ENCODE results near the gene GPRIN1.
A peak's percentile ranks its signal among the peaks of the same experiment; 100 is the strongest.

The GPRIN1 gene

DNA sequence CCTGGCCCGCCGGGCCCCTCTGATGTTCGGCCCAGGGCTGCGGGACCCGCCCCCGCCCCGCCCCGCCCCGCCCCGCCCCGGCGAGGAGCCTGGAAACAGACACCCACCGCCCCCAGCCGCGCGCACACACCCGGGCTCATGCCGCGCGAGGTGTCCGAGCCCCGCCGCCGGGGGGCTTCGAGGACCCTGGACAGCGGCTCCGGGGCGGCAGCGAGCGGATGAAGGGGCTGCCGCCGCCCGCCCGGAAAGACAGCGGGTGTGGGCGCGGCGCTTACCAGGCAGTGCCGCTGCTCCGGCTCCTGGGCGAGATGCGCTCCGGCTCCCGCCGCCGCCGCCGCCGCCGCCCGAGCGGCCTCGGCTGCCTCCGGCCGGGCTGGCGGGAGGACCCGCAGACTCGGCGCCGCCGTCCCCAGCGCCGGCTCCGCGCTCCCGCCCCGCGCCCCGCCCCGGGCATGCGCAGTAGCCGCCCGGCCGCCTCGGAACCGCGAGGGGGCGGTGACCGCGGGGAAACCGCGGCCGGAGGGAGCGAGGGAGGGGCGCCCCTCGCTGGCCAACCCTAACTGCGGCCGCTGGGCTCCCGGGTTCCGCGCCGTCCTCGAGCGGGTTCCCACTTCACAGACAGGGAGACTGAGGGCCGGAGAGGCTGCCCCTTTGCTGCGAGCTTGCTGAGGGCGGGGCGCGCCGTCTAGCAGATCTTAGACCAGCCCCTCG lies at the start of gene GPRIN1:
Gene GPRIN1 (minus strand): TSS at position 433 of the 711 bp plus-strand sequence. CDS start 10,322 bp downstream, outside the sequence.
- Histone ChIP-seq H3K27ac (ENCODE audit: poor library complexity, severe bottlenecking) (peak within 1 kb of the TSS; percentile 26), H3K9me3 (ENCODE audit: severe bottlenecking) (no peaks in the 10 kb centered on the region), H3K27me3 (ENCODE audit: insufficient read depth, poor library complexity, severe bottlenecking) (peaks cover 3% of the 10 kb centered on the region), H3K36me3 (ENCODE audit: low read depth) (no peaks in the 10 kb centered on the region), H3K4me1 (ENCODE audit: insufficient read depth, poor library complexity, severe bottlenecking) (peaks cover 4% of the 10 kb centered on the region), H3K4me3 (ENCODE audit: severe bottlenecking) (peak within 1 kb of the TSS; percentile 98)
- DNase-seq (ENCODE audit: low spot score), result no peak
- TF ChIP-seq, protein P1, sequence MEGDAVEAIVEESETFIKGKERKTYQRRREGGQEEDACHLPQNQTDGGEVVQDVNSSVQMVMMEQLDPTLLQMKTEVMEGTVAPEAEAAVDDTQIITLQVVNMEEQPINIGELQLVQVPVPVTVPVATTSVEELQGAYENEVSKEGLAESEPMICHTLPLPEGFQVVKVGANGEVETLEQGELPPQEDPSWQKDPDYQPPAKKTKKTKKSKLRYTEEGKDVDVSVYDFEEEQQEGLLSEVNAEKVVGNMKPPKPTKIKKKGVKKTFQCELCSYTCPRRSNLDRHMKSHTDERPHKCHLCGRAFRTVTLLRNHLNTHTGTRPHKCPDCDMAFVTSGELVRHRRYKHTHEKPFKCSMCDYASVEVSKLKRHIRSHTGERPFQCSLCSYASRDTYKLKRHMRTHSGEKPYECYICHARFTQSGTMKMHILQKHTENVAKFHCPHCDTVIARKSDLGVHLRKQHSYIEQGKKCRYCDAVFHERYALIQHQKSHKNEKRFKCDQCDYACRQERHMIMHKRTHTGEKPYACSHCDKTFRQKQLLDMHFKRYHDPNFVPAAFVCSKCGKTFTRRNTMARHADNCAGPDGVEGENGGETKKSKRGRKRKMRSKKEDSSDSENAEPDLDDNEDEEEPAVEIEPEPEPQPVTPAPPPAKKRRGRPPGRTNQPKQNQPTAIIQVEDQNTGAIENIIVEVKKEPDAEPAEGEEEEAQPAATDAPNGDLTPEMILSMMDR (IDR thresholded peaks at IDR 0.05; ENCODE audit: poor library complexity, severe bottlenecking), result peak; percentile 63
- ATAC-seq (ENCODE audit: low read depth), result peak; percentile 53

DNA sequence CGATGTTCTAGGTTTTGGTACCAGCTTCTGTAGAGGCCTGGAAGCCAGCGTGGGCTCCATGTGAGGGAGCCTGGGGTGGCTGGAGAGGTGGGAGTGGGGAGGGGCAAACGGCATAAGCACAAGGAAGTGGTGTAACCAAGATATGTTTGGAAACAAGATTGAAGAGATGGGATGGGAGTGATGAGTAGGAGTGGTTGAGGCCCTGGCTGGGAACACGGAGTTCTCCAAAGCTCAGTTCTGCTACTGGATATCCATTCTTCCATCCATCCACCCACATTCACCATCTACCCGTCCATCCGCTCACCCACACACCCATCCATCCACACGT lies 49.5 kb upstream of the GPRIN1 start:
- Histone ChIP-seq H3K4me3 (ENCODE audit: severe bottlenecking) (no peak overlapping the region), H3K4me1 (ENCODE audit: insufficient read depth, poor library complexity, severe bottlenecking) (no peaks in the 10 kb centered on the region), H3K27me3 (ENCODE audit: insufficient read depth, poor library complexity, severe bottlenecking) (peaks cover 5% of the 10 kb centered on the region), H3K36me3 (ENCODE audit: low read depth) (peaks cover 3% of the 10 kb centered on the region; the same call in 1 of the 2 replicates), H3K27ac (ENCODE audit: poor library complexity, severe bottlenecking) (no peak overlapping the region), H3K9me3 (ENCODE audit: severe bottlenecking) (no peaks in the 10 kb centered on the region)
- TF ChIP-seq, protein P1 (IDR thresholded peaks at IDR 0.05; ENCODE audit: poor library complexity, severe bottlenecking), result no peak
- ATAC-seq (ENCODE audit: low read depth) (no peak), DNase-seq (ENCODE audit: low spot score) (no peak)

DNA sequence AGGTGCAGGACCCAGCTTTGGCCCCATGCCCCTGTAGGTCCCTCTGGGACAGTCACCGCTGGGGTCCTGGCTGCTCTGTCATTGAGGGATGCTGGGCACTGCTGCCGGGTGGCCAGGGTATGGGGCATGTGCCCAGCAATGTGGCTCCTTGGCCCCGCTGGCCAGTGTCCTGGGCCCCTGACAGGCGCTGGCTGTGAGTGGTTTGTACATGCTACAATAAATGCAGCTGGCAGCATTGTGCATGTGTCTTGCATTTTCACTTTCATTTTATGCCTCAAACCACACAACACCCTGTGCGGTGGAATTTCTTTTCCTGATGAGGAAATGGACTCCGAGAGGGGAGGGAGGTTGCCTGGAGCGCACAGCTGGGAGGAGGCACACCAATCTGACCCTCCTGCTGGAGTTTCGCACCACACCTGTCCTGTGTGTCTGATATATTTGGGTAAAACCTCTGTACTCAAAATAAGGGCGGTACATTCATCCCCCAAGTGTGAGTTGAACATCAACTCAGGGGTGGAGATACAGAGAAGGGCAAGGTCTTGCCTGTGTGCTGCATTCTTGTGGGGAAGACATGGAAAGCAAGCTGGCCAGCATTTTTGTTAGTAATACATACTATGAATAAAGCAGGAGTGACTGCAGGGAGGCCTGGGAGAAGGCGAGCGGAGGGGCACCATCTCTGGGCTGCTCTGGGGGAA lies 49.0 kb upstream of the GPRIN1 start:
- DNase-seq (ENCODE audit: low spot score) (no peak), ATAC-seq (ENCODE audit: low read depth) (no peak)
- no peak overlapping the region for H3K27ac ChIP-seq (ENCODE audit: poor library complexity, severe bottlenecking)
- H3K4me1 ChIP-seq (ENCODE audit: insufficient read depth, poor library complexity, severe bottlenecking), result no peaks in the 10 kb centered on the region
- no peak overlapping the region for H3K4me3 ChIP-seq (ENCODE audit: severe bottlenecking)
- H3K36me3 ChIP-seq (ENCODE audit: low read depth), result peaks cover 3% of the 10 kb centered on the region; the same call in 1 of the 2 replicates
- TF ChIP-seq, protein P1 (IDR thresholded peaks at IDR 0.05; ENCODE audit: poor library complexity, severe bottlenecking), result no peak
- peaks cover 2% of the 10 kb centered on the region for H3K27me3 ChIP-seq (ENCODE audit: insufficient read depth, poor library complexity, severe bottlenecking)
- H3K9me3 ChIP-seq (ENCODE audit: severe bottlenecking), result no peaks in the 10 kb centered on the region

DNA sequence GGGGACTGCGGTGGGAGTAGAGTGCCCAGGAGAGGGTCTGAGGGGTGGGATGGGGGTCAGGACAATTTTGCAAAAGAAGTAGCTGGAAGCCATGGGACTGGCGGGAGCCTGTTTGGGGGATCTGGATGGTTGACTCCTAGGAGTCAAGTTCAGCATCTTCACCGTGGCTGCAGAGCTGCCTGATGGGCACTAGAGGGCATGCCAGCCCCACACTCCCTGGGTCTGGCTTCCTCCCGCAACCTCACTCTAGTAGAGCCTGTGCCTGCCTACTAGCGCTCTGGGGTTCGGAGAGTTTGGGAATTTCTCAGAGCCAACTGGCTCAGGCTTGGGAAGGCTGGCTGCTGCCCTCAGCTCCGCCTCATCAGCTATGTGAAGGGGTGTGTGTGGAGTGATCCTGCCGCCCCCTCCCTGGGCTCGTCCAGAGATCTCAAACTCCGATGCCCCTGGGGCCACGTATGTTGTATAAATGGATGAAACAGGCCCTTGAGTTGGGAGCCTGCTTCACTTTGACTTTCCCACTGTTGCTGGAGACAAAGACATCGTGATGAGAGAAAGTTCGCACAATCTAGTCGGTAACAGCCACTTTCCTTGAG lies 48.1 kb upstream of the GPRIN1 start:
- Histone ChIP-seq H3K4me3 (ENCODE audit: severe bottlenecking) (no peak overlapping the region), H3K36me3 (ENCODE audit: low read depth) (peaks cover 7% of the 10 kb centered on the region; the same call in 1 of the 2 replicates), H3K4me1 (ENCODE audit: insufficient read depth, poor library complexity, severe bottlenecking) (no peaks in the 10 kb centered on the region), H3K9me3 (ENCODE audit: severe bottlenecking) (no peaks in the 10 kb centered on the region), H3K27me3 (ENCODE audit: insufficient read depth, poor library complexity, severe bottlenecking) (no peaks in the 10 kb centered on the region), H3K27ac (ENCODE audit: poor library complexity, severe bottlenecking) (no peak overlapping the region)
- ATAC-seq (ENCODE audit: low read depth), result peak; percentile 75
- no peak for DNase-seq (ENCODE audit: low spot score)
- TF ChIP-seq, protein P1 (IDR thresholded peaks at IDR 0.05; ENCODE audit: poor library complexity, severe bottlenecking), result peak; percentile 96

Data from RWPE2 (cell line).